CD4-positive, alpha-beta T cell treated with Interleukin-4 for 4 hours (primary cell): ENCODE data around the gene ATF6.
"Not testable (repeated sequence)": the region's sequence is repeated elsewhere in the genome, so short reads cannot be mapped to it uniquely, and the experiment has no call there.

Source experiments
- DNase-seq: peaks from one replicate; pipeline ENCODE4 v3.0.0-alpha.2; 2020

Gene ATF6

DNA sequence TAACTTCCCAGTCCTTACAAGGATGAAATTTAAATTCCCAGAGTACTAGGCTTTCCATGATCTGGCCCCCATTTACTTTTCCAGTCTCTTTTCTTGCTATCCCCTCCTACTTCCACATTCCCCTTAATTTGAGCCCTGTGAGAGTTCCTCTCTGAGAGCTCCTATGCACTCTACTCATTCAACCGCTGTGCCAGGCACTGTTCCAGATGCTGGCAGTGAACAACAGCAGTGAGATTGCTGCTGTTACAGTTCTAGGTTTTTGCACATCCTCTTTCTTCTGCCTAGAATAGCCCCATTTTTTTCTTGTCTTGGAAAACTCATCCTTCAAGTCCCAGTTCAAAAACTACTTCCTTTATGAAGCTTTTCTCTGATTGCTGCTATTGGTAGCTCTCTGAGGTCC, 18.8 kb downstream of the ATF6 start:
- DNase-seq, result no peak

DNA sequence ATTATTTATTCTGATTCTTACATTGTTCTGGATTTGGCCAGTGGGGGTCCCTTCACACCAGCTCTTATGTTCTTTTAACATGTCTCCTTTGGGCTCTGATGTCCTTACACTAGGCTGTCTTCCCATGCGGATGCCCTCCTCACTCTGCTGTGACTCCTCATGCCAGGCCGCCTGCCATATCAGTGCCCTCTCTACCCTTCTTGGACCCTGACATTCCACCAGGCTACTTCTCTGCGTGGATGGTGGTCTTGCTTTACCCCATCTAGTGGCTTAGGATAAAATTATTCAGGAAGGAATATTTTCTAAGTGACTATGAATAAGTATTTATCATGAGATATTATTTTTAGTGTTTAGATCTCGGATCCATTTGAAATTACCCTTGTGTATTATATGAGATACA, 21.2 kb downstream of the ATF6 start:
- DNase-seq, result no peak

DNA sequence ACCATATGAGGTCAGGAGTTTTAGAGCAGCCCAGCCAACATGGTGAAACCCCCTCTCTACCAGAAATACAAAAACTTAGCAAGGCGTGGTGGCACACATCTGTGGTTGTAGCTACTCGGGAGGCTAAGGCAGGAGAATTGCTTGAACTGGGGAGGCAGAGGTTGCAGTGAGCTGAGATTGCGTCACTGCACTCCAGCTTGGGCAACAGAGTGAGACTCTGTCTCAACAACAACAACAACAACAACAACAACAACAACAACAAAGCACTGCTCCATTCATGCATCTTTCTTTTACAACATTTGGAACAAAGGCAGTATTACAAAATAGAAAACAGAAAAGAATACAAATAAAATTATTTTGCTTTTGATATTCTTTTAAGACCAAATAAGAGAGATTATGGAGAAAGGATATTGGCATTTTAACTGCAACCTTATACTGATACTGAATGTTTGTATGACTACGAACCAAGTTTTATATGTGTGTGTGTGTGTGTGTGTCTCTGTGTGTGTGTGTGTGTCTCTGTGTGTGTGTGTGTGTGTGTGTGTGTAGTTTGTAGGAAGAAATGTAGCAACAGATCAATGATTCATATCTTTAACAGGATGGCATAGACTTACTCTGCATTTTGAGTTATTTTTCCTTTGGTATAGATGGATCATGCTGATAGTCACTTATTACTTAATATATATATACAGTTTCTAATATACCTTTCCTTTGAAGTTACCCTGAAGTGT, 24.6 kb downstream of the ATF6 start:
- DNase-seq, result no peak

DNA sequence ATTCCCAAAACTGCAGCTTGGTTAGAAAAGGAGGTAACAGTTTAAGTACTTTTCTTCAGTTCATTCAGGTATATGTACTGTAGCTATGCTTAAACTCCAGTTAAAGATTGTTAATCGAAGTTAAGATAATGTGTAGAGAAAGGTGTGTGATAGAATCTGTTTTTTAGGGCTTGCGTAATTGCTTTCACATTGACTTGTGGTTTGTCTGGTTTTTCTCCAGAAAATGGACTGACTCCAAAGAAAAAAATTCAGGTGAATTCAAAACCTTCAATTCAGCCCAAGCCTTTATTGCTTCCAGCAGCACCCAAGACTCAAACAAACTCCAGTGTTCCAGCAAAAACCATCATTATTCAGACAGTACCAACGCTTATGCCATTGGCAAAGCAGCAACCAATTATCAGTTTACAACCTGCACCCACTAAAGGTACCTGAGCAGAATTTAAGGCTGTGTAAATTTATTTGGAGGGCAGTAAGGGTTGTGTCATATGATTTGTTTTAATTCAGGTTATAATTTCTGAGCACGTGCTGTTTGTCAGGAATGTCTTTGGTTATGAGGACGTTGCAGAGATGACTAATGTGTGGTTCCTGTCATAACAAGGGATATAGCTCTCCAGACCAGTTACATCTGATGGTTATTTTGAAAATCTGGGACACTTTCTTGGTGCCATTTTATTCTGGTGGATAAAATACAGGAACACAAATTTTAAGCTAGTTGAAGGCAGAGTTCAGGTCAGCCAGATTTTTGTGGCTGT, 26.0 kb downstream of the ATF6 start:
- DNase-seq, result no peak

DNA sequence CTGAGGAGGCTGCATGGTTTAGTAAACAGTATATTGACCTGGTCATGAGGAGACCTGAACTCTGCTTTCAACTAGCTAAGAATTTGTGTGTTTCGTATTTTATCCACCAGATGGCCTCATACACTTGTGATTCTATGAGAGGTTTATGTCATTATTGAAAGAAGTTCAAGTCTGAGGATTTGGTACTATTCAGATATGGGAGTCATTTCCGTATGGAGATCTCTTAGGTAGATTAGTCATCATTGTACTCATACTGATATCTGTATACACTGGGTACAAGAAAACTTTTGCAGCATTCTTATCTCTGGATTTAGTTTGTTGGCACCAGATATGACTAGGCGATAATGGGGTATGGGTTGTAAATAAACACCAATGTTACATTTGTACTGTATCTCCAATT, 26.6 kb downstream of the ATF6 start:
- peak; percentile 45 for DNase-seq

DNA sequence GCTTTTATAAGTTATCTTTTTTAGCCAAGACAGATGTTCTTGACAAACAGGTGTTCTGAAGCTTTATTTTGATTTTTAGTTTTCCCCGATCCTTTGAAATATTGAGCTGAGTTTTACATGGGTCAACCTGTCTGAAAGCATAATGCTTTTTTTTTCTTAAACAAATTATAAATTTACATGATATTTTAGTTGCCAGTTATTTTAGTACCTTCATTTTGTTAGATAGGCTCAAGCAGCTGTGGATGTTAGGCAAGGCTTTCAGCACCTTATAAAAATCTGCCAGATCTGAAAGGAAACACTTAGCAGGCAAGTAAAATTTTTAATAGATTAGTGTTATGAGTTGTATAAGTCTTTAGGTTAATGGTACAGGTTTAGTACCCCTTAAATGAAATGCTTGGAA, 33.7 kb downstream of the ATF6 start:
- no peak for DNase-seq

DNA sequence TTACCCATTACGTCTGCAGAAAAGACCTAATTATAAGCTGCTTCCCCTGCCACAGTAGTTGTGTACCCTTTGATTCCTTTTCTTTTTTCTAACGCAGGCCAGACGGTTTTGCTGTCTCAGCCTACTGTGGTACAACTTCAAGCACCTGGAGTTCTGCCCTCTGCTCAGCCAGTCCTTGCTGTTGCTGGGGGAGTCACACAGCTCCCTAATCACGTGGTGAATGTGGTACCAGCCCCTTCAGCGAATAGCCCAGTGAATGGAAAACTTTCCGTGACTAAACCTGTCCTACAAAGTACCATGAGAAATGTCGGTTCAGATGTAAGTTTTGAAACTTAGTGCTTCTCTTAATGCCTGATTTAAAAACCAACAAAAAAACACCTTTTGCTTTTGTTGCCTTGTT, 35.8 kb downstream of the ATF6 start:
- no peak for DNase-seq

DNA sequence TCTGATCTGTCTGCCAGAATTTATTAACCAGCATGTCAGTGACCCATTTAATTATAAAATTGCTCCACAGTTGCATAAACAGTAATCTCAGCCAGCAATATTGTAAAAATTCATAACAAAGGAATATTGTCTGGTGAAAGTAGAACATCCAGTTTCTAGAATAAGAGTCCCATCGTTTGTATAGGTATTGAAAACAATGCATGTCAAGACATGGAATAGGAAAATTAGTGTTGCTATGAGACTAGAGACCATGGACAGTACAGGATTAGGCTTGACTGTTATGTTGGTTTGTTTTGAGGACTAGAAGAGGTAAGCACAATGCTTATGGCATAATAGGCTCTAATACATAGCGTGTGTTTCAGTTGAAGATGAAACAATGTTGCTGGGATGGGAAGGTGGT, 37.1 kb downstream of the ATF6 start:
- DNase-seq, result no peak

DNA sequence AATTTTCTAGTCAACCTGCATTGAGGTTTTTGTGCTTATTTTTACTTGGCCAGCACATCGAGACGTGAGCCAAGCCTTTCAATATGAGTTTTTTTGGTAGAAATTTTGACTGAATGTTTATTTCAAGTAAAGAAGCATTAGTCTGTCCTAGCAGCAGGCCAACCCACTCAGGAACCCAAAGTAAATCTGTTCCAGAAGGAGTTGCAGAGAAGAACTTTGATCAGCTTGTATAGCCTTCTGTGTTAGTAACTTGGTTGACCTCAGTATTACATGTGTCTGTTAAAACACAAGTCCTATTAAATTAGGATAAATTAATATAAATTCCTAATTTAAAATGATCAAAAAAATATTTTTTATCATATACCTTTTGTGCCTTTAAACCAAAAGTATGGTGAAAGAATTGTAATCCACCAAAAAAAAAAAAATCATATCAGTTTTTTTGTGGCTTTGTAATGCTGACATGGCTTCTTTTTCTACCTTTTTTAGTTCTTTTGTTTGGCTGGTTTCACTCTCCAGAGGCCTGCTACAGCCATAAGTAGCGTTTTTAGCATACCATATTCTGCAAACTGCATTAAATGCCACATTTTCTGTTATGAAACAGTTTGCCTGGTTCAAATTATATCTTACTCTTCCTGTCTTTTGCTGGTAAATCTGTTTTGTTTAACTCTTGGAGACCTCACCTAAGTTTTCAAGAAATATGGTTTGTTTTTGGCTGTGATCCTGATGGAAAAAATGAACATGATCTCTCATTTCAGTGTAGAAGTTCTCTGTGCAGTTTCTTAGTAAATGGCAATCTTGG, 39.5 kb downstream of the ATF6 start:
- DNase-seq, result no peak

DNA sequence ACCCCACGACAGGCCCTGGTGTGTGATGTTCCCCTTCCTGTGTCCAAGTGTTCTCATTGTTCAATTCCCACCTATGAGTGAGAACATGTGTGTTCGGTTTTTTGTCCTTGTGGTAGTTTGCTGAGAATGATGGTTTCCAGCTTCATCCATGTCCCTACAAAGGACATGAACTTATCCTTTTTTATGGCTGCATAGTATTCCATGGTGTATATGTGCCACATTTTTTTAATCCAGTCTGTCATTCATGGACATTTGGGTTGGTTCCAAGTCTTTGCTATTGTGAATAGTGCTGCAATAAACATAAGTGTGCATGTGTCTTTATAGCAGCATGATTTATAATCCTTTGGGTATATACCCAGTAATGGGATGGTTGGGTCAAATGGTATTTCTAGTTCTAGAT, 43.1 kb downstream of the ATF6 start:
- DNase-seq, result not testable (repeated sequence)

DNA sequence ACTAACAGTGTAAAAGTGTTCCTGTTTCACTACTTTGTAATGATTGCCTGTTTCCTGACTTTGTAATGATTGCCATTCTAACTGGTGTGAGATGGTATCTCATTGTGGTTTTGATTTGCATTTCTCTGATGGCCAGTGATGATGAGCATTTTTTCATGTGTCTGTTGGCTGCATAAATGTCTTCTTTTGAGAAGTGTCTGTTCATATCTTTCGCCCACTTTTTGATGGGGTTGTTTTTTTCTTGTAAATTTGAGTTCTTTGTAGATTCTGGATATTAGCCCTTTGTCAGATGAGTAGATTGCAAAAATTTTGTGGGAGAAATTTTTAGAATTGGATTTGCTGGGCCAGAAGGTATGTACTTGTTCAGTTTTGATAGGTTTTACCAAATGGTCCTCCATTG, 43.5 kb downstream of the ATF6 start:
- not testable (repeated sequence) for DNase-seq

DNA sequence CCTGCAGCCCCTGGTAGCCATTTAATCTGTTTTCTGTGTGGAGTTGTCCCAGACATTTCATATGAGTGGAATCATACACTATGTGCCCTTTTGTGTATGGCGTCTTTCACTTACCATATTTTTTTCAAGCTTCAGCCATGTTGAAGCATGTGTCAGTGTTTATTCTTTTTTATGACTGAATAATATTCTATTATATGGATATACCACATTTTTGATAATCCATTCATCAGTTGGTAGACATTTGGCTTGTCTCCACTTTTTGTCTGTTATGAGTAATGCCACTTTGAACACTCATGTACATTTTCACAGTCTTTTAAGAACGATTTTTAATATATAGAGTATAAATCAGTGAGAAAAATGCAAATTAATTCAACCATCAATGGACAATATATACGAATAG, 44.7 kb downstream of the ATF6 start:
- DNase-seq, result no peak

DNA sequence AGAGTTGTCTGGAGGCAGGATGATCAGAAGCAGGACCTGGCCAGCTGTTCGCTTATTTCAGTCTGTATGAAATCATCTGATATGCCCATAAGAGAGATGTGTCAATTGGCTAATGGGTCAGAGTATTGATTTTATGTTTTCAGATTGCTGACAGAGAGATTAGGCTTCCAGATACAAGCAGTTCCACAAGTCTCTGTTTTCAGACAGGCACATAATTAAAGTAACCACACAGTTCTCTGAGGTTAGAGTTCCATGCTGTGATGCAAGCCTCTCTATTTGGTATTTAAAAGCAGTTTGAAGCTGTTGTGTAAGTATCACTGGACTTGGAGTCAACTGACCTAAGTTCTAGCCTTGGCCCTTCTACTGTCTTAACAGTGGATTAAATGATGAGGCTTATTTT, 50.1 kb downstream of the ATF6 start:
- DNase-seq, result no peak

DNA sequence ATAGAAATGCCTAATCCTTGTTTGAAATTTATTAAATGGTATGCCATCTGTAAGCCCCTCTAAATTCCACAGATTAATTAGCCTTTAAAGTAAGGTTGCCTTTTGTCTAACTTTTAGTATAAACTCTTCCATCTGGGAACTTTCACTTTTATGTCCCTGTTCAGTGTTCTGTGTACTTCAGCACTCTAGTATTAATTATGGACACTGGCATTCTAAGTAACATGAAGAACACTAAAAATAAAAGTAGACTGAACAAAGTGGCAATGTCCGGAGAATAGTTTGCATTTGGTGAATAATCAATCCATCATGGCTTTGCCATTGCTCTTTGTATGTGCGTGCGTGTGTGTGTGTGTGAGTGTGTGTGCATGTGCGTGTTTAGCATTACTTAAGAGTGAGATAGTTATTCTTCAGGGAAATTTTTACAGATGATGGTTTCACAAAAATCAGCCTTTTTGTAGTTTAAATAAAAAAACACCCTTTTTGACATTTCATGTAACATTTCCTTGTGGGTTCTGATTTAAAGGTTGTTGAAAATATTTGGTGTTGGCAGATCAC, 51.1 kb downstream of the ATF6 start:
- DNase-seq, result no peak

DNA sequence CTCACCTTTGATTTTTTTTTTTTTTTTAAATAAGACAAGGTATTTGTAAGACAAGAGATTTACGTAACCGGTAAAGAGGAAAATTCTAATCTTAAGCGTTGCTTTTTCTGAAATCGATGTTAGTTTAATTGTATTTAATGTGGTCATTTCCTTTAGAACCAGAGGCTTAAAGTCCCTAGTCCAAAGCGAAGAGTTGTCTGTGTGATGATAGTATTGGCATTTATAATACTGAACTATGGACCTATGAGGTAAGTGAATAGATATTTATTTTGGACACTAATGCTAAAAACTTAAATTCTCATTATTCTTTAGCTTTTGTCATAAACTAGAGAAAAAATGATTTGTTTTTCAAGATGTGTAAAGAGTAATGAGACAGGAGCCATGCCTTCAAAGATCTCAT, 54.8 kb downstream of the ATF6 start:
- DNase-seq, result no peak

DNA sequence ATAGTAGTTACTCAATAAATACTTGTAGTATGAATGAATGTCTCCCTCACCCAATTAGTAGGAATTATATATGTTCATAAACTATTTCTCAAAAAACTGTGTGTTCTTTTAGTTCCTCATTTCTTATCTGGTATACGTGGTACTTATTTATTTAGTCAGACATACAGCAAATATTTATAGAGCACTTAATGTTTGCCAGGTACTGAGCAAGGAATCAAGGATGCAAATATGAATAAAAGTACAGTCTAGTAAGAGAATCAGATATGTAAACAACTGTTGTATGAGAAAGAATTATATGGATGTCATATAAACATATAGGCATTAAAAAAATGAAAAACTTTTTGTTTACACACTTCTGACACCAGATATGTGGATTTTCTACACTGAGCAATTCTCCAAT, 58.5 kb downstream of the ATF6 start:
- DNase-seq, result no peak

DNA sequence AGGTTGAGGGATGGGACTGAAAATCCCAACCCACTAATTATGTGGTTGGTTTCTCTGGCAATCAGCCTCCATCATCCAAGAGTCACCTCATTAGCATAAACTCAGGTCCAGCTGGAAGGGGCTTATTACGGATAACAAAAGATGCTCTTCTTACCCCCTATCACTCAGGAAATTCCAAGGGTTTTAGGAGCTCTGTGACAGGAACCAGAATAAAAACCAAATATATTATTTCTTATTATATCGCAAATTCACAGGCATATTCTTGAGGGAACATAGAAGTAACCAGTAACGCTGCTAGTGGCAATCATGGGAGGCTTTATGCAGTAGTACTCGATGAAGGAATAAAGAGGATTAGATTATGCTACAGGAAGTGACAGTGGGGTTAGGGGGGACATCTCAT, 59.7 kb downstream of the ATF6 start:
- no peak for DNase-seq

DNA sequence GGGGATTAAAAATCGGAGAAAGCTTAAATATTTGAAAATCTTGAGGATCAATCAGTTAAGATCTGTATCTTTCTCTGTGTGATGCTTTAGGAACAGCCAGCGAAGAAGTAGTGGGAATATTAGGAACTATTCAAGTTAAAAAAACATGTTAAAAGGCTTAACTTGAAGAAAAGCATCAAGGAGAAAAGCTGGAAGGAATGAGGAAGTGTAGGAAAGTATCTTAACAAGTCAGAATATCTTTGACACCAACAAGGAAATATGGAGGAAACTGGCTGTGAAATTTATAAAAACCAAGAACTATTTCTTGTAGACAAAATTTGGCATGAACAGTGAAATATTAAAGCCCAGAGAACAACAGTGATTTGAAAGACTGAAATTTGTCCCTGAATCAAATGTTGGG, 60.4 kb downstream of the ATF6 start:
- no peak for DNase-seq

DNA sequence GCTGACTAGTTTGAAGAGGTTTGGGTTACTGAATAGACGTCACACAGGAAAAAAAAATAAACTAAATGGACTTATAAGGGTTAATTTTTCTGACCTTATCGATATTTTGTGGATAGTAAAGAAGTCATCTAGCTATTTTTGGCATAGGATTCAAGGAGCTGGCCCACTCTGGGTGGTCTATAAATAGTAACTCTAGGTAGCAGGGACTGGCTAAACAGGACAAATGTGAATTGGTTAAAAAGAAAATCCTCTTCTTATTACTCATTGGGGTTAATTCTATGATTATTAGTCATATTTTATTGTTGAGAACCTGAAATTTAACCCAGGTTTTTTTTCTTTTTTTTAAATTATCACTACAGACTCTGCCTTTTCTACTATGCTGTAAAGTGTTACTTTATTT, 61.7 kb downstream of the ATF6 start:
- no peak for DNase-seq

DNA sequence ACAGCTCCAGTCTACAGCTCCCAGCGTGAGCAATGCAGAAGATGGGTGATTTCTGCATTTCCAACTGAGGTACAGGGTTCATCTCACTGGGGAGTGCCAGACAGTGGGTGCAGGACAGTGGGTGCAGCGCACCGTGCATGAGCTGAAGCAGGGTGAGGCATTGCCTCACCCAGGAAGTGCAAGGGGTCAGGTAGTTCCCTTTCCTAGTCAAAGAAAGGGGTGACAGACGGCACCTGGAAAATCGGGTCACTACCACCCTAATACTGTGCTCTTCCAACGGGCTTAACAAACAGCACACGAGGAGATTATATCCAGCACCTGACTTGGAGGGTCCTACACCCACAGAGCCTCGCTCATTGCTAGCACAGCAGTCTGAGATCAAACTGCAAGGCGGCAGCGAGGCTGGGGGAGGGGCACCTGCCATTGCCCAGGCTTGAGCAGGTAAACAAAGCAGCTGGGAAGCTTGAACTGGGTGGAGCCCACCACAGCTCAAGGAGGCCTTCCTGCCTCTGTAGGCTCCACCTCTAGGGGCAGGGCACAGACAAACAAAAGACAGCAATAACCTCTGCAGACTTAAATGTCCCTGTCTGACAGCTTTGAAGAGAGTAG, 66.3 kb downstream of the ATF6 start:
- peak; percentile 4 for DNase-seq

DNA sequence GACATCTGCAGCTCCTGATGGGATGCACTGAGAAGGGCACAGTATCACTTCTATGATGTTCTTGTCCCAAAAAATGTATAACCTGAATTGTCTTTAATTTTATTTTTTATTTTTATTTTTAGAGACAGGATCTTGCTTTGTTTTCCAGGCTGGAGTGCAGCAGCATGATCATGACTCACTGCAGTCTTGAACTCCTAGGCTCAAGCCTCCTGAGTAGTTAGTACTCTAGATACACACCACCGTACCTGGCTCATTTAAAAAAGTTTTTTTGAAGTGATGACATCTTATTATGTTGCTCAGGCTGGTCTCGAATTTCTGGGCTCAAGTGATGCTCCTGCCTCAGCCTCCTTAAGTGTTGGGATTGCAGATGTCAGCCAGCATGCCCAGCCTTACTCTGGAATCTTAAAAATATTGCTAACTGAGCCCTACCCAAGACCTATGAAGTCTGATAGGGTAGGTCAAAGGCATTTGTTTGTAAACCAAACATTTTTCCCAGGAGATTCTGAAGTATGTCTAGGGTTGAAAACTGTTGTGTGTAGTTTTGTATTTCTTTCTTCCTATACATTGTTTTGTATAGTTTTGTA, 68.9 kb downstream of the ATF6 start:
- no peak for DNase-seq

DNA sequence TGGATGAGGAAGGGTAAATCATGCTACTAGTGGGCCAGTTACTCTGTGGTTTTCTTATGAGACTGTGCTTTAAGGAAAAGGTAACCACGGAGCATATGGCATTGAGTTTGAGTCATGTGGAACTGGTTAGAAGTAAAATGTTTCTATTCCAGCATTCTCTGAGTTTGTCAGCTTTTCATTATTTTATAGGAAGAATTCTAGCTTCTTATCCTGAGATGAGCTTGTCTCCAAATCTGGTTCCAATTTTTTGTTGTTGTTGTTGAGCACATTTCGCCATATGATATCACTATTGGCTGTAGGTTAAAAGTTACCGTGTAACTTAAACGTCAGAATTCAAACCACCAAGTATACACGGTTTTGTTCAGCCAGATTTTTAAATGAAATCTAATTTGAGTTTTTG, 69.9 kb downstream of the ATF6 start:
- no peak for DNase-seq

DNA sequence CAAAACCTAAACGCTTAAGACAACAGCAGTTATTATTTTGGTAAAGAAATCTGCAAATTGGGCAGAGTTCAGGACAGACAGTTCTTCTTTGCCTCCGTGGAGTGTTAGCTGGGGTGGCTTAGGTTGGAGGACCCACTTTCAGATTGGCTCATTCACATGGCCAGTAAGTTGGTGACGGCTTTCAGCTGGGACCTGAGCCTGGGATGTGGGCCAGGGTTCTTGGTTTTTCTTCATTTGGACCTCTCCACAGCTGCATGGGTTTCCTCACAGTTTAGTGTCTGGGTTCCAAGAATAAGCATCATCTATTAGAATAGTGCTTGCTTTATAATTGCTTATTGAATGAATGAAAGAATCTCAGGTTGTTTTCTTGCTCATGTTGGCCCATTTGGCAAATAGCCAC, 72.2 kb downstream of the ATF6 start:
- DNase-seq, result no peak
